Dedifferentiated amniotic fluid mesenchymal stem cell (primary cell): ENCODE measurements around the gene TRAPPC4.
A peak's percentile ranks its signal among the peaks of the same experiment; 100 is the strongest.

ENCODE experiments used
- DNase-seq: peaks from one replicate; pipeline ENCODE4 v3.0.0-alpha.2; 2016; ENCODE audit errors: extremely low spot score

Gene TRAPPC4

DNA sequence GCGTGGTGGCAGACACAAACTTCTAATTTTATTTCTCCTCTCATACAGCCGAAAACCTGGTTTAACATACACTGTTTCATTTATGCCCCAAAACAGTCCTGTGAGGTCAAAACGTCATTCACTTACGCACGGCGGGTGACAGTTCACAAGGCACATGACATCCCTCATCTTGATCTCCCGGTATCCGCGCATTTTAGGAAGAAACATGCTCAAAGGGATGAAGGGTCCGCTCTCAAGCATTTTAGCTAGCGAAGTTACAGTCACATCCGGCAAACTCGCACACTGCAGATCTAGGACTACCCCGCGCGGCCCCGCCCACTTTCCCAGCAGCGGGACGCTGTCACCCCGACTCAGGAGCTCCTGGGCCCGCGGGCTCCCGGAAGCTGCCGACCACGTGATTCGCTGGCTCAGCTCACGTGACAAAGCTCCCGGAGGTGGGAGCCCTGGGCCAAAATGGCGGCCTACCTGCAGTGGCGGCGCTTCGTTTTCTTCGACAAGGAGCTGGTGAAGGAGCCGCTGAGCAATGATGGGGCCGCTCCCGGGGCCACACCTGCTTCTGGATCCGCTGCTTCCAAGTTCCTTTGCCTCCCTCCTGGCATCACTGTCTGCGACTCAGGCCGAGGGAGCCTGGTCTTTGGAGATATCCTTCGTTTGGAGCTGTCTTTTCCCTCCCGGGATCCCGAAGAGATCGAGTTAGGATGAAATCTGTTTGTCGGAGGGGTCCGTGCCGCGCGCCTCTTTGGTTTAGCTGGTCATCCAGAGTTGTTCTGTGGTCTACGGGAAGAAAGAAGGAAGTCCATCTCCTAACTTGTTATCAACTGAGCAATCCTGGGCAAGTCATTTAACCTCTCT, 49.0 kb downstream of the TRAPPC4 start, which contains the start of gene VPS11:
TSS of gene VPS11 (plus strand) at position 448 of the 852 bp plus-strand sequence. CDS start at position 454, 6 bp downstream.
- peak; percentile 95 for DNase-seq
